ENCODE measurements around the gene DENND5B.

DENND5B gene

DNA sequence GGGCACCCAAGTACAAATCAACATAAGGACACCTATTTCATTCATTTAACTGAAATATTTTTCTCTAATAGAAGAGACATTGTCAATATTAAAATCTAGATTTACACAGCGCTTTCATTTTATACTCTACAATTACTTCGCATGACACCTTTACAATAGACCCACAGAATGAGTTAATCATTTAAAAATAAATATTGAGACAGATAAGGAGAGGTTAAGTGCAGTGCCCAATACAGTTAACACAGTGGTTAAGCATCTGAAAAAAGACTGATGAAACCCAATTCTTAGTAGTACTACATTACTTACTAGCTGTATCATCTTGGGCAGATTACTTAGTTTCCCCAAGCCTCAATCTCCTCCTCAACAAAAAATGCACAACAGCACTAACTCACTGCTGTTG, 116.2 kb downstream of the DENND5B start:
- no peak overlapping the region for H3K4me3 ChIP-seq (replicated peaks; ENCODE audit: insufficient read depth, low read length)
- H3K27me3 ChIP-seq (ENCODE audit: insufficient read depth, poor library complexity, severe bottlenecking), result no peaks in the 10 kb centered on the region
- TF ChIP-seq, protein P1, sequence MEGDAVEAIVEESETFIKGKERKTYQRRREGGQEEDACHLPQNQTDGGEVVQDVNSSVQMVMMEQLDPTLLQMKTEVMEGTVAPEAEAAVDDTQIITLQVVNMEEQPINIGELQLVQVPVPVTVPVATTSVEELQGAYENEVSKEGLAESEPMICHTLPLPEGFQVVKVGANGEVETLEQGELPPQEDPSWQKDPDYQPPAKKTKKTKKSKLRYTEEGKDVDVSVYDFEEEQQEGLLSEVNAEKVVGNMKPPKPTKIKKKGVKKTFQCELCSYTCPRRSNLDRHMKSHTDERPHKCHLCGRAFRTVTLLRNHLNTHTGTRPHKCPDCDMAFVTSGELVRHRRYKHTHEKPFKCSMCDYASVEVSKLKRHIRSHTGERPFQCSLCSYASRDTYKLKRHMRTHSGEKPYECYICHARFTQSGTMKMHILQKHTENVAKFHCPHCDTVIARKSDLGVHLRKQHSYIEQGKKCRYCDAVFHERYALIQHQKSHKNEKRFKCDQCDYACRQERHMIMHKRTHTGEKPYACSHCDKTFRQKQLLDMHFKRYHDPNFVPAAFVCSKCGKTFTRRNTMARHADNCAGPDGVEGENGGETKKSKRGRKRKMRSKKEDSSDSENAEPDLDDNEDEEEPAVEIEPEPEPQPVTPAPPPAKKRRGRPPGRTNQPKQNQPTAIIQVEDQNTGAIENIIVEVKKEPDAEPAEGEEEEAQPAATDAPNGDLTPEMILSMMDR (IDR thresholded peaks at IDR 0.05; ENCODE audit: insufficient read depth, low read length), result no peak
- TF ChIP-seq GABPA (IDR thresholded peaks at IDR 0.05; ENCODE audit: low read depth) (no peak), POLR2AphosphoS5 (IDR thresholded peaks at IDR 0.05; ENCODE audit: low read depth) (no peak), SPI1 (IDR thresholded peaks at IDR 0.05; ENCODE audit: borderline replicate concordance, low read depth) (no peak)
- TF ChIP-seq, protein P2, sequence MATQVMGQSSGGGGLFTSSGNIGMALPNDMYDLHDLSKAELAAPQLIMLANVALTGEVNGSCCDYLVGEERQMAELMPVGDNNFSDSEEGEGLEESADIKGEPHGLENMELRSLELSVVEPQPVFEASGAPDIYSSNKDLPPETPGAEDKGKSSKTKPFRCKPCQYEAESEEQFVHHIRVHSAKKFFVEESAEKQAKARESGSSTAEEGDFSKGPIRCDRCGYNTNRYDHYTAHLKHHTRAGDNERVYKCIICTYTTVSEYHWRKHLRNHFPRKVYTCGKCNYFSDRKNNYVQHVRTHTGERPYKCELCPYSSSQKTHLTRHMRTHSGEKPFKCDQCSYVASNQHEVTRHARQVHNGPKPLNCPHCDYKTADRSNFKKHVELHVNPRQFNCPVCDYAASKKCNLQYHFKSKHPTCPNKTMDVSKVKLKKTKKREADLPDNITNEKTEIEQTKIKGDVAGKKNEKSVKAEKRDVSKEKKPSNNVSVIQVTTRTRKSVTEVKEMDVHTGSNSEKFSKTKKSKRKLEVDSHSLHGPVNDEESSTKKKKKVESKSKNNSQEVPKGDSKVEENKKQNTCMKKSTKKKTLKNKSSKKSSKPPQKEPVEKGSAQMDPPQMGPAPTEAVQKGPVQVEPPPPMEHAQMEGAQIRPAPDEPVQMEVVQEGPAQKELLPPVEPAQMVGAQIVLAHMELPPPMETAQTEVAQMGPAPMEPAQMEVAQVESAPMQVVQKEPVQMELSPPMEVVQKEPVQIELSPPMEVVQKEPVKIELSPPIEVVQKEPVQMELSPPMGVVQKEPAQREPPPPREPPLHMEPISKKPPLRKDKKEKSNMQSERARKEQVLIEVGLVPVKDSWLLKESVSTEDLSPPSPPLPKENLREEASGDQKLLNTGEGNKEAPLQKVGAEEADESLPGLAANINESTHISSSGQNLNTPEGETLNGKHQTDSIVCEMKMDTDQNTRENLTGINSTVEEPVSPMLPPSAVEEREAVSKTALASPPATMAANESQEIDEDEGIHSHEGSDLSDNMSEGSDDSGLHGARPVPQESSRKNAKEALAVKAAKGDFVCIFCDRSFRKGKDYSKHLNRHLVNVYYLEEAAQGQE (IDR thresholded peaks at IDR 0.05; ENCODE audit: insufficient replicate concordance, low read depth), result no peak
- no peak overlapping the region for H3K27ac ChIP-seq (replicated peaks)
- DNase-seq (ENCODE audit: low read depth in 1 of 2, low spot score in 1 of 2), result no peak

DNA sequence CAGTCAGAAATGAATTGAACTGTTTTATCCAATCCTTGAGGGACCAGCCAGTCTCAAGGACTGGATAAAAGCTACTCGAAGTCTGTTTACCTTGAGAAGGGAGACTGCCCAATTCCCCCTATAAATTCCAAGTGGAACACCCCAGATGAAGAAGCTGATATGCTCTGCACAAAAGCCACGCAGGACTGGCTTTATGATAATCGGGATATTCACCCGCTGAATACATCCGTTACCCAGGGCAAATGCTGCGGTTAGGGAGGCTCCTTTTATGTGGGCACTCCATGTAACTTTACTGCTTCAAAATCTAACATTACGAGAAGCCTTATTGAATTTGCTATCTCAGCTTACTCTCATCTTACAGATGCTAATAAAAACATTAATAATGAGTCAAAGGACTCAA, 119.1 kb downstream of the DENND5B start:
- no peak overlapping the region for H3K4me3 ChIP-seq (replicated peaks; ENCODE audit: insufficient read depth, low read length)
- no peak for DNase-seq (ENCODE audit: low read depth in 1 of 2, low spot score in 1 of 2)
- H3K27ac ChIP-seq (replicated peaks), result no peak overlapping the region
- TF ChIP-seq GABPA (IDR thresholded peaks at IDR 0.05; ENCODE audit: low read depth) (no peak), SPI1 (IDR thresholded peaks at IDR 0.05; ENCODE audit: borderline replicate concordance, low read depth) (no peak), POLR2AphosphoS5 (IDR thresholded peaks at IDR 0.05; ENCODE audit: low read depth) (no peak)
- TF ChIP-seq, protein P2 (IDR thresholded peaks at IDR 0.05; ENCODE audit: insufficient replicate concordance, low read depth), result no peak
- TF ChIP-seq, protein P1 (IDR thresholded peaks at IDR 0.05; ENCODE audit: insufficient read depth, low read length), result no peak
- no peaks in the 10 kb centered on the region for H3K27me3 ChIP-seq (ENCODE audit: insufficient read depth, poor library complexity, severe bottlenecking)

DNA sequence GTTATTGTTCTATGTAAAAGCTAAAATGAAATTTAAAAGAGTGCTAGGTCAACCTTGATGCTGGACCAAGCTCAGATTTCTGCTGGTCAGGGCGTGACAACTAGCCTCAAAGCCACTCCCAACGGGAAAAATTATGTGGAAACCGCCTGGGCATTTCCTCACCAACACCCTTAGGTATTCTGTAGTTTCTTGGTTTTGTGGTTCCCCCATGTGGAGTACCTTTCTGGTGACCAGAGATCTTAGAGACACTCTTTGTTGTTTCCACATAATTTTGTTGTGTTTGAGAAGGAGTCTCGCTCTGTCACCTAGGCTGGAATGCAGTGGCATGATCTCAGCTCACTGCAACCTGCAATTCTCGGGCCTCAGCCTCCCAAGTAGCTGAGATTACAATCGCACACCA, 119.9 kb downstream of the DENND5B start:
- Histone ChIP-seq H3K4me3 (replicated peaks; ENCODE audit: insufficient read depth, low read length) (no peak overlapping the region), H3K27me3 (ENCODE audit: insufficient read depth, poor library complexity, severe bottlenecking) (no peaks in the 10 kb centered on the region), H3K27ac (replicated peaks) (no peak overlapping the region)
- TF ChIP-seq, protein P2 (IDR thresholded peaks at IDR 0.05; ENCODE audit: insufficient replicate concordance, low read depth), result no peak
- no peak for TF ChIP-seq POLR2AphosphoS5 (IDR thresholded peaks at IDR 0.05; ENCODE audit: low read depth)
- no peak for TF ChIP-seq GABPA (IDR thresholded peaks at IDR 0.05; ENCODE audit: low read depth)
- TF ChIP-seq, protein P1 (IDR thresholded peaks at IDR 0.05; ENCODE audit: insufficient read depth, low read length), result no peak
- no peak for TF ChIP-seq SPI1 (IDR thresholded peaks at IDR 0.05; ENCODE audit: borderline replicate concordance, low read depth)
- no peak for DNase-seq (ENCODE audit: low read depth in 1 of 2, low spot score in 1 of 2)
